HL-60 (cell line): ENCODE measurements around the gene RIPPLY3.
"Not testable (repeated sequence)": the region's sequence is repeated elsewhere in the genome, so short reads cannot be mapped to it uniquely, and the experiment has no call there.

Source experiments
- DNase-seq, 2 experiments: peaks; one replicate each; pipeline ENCODE4 v3.0.0-alpha.2; 2010 to 2020; ENCODE audit warnings: low read depth in 1 of 2, low spot score in 1 of 2
- H3K27ac ChIP-seq: fragments of 250-450 bp; sonication (Bioruptor Pico); replicated peaks from 2 replicates; pipeline ENCODE4 v1.5.1; 2020; ENCODE audit warnings: mild to moderate bottlenecking, moderate library complexity
- H3K27me3 ChIP-seq: fragments of 250-450 bp; sonication (Bioruptor Pico); 2 replicates; pipeline ENCODE4 v1.5.1; 2021; ENCODE audit warnings: mild to moderate bottlenecking, moderate library complexity; ENCODE audit not compliant: insufficient read depth, poor library complexity, severe bottlenecking
- H3K4me3 ChIP-seq: replicated peaks from 2 replicates; pipeline ENCODE4 v1.5.1; 2011; ENCODE audit warnings: mild to moderate bottlenecking, control low read depth, low read length; ENCODE audit not compliant: insufficient read depth
- CTCF ChIP-seq: IDR thresholded peaks from one replicate; pipeline ENCODE4 v1.5.1; 2011; ENCODE audit warnings: low read length, control low read depth, inconsistent platforms; ENCODE audit not compliant: insufficient read depth
- GABPA ChIP-seq: IDR thresholded peaks from 2 replicates; pipeline ENCODE4 v1.6.1; 2012; ENCODE audit warnings: low read depth
- POLR2AphosphoS5 ChIP-seq: IDR thresholded peaks from 2 replicates; pipeline ENCODE4 v1.6.1; 2012; ENCODE audit warnings: low read depth
- REST ChIP-seq: IDR thresholded peaks from 2 replicates; pipeline ENCODE4 v1.6.1; 2012; ENCODE audit warnings: low read depth; ENCODE audit not compliant: insufficient replicate concordance
- SPI1 ChIP-seq: IDR thresholded peaks from 2 replicates; pipeline ENCODE4 v1.6.1; 2012; ENCODE audit warnings: low read depth, mild to moderate bottlenecking, borderline replicate concordance

RIPPLY3 gene

GRCh38 chr21:37045556-37045955 is 39.1 kb downstream of the RIPPLY3 start:
- Histone ChIP-seq H3K27me3 (no peaks in the 10 kb centered on the region), H3K4me3 (no peak overlapping the region), H3K27ac (no peak overlapping the region)
- DNase-seq: no peak
- TF ChIP-seq POLR2AphosphoS5 (no peak), GABPA (no peak), SPI1 (no peak), CTCF (no peak)

GRCh38 chr21:37047079-37047478 is 40.6 kb downstream of the RIPPLY3 start:
- Histone ChIP-seq H3K27me3 (no peaks in the 10 kb centered on the region), H3K27ac (no peak overlapping the region), H3K4me3 (no peak overlapping the region)
- TF ChIP-seq CTCF: no peak
- no peak for DNase-seq

GRCh38 chr21:37049741-37050140 is 43.2 kb downstream of the RIPPLY3 start:
- H3K27ac ChIP-seq, H3K27me3 ChIP-seq, DNase-seq, H3K4me3 ChIP-seq: not testable (repeated sequence)

- no peak for DNase-seq
- Histone ChIP-seq H3K27ac (no peak overlapping the region), H3K4me3 (no peak overlapping the region), H3K27me3 (no peaks in the 10 kb centered on the region)
- TF ChIP-seq CTCF (no peak), SPI1 (no peak), POLR2AphosphoS5 (no peak), REST (no peak), GABPA (no peak)
Measured at GRCh38 chr21:37055271-37055855, 48.9 kb downstream of the RIPPLY3 start.

- TF ChIP-seq SPI1 (no peak), GABPA (no peak), REST (no peak), CTCF (no peak), POLR2AphosphoS5 (no peak)
- Histone ChIP-seq H3K27me3 (no peaks in the 10 kb centered on the region), H3K4me3 (no peak overlapping the region), H3K27ac (no peak overlapping the region)
- DNase-seq: no peak
Measured at GRCh38 chr21:37057614-37058013, 51.1 kb downstream of the RIPPLY3 start.
